ENCODE data around the gene CCDC81. TPM values are rescaled to one million over a fixed set of nuclear protein-coding genes. Genes with fewer than 3 reads are reported as not detected.

Gene CCDC81
- total RNA-seq, 4 donors from 2014 or later: 1.4 to 1.6 TPM; not detected in 2

- ATAC-seq (ENCODE audit: low FRiP score) (no peak), DNase-seq (ENCODE audit: low spot score) (no peak)
- no peak for TF ChIP-seq CTCF (IDR thresholded peaks at IDR 0.05)
These were observed 70.3 kb downstream of the CCDC81 start for GRCh38 chr11:86444981-86445380.

- ATAC-seq (ENCODE audit: low FRiP score) (no peak), DNase-seq (ENCODE audit: low spot score) (no peak)
- TF ChIP-seq CTCF (IDR thresholded peaks at IDR 0.05): no peak
These were observed 71.7 kb downstream of the CCDC81 start for GRCh38 chr11:86446163-86446923.

GRCh38 chr11:86446924-86447285 lies 72.2 kb downstream of the CCDC81 start:
- ATAC-seq (ENCODE audit: low FRiP score) (no peak), DNase-seq (ENCODE audit: low spot score) (no peak)
- no peak for TF ChIP-seq CTCF (IDR thresholded peaks at IDR 0.05)

GRCh38 chr11:86447763-86448480 lies 73.2 kb downstream of the CCDC81 start:
- TF ChIP-seq CTCF (IDR thresholded peaks at IDR 0.05): no peak
- ATAC-seq (ENCODE audit: low FRiP score): no peak
- DNase-seq (ENCODE audit: low spot score): no peak

GRCh38 chr11:86449993-86450629 lies 75.4 kb downstream of the CCDC81 start:
- ATAC-seq (ENCODE audit: low FRiP score) (no peak), DNase-seq (ENCODE audit: low spot score) (no peak)

More at GRCh38 chr11:86449993-86450629, 75.4 kb downstream of the CCDC81 start:
- TF ChIP-seq CTCF (IDR thresholded peaks at IDR 0.05): no peak

Measured in omental fat pad (tissue), 4 donors.